ENCODE measurements around the gene KCTD3. TPM values are rescaled to one million over a fixed set of nuclear protein-coding genes. Genes with fewer than 3 reads are reported as not detected.

Gene KCTD3
- total and polyA plus RNA-seq, 2 of the 13 experiments (the other 11 are each of a cell fraction or from before 2014, with no cell fraction given), result 49.8 to 68.1 TPM

DNA sequence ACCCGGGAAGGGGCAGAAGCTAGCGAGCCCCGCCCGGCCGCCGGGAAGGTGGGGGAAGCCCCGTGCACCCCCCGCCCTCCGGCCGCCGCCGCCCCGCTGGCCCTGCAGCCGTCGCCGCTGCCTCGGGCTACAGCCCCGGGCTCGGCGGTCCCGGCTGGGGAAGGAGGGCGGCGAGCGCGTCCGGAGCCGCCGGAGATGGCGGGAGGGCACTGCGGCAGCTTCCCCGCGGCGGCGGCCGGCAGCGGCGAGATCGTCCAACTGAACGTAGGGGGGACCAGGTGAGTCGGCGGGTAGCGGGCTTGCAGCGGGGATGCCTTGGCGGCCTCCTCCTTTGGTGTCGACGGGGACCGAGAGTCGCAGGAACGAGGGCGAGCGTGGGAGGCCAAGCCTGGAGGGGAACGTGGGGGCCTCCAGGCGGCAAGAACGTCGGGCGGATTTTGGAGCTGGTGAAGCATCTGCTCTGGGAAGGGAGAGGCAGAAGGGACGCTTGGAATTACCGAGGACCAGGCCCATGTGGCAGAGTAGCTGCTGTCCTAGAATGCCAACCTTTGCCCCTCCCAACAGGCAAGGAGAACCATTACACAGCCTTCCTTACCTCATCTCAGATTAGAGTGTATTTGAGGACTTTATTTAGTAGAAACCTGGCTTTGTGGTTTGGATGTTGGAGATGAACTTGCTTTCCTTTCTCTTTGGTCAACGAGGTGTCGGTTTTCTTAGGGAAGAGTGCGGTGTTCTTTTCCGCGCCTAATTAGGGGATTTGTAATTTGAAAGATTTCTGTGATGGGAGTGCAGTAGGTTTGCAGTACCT lies 591 bp downstream of the KCTD3 start (continued):
- TF ChIP-seq, protein P1, sequence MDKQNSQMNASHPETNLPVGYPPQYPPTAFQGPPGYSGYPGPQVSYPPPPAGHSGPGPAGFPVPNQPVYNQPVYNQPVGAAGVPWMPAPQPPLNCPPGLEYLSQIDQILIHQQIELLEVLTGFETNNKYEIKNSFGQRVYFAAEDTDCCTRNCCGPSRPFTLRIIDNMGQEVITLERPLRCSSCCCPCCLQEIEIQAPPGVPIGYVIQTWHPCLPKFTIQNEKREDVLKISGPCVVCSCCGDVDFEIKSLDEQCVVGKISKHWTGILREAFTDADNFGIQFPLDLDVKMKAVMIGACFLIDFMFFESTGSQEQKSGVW (CRISPR knock-in tag; IDR thresholded peaks at IDR 0.05; ENCODE audit: borderline replicate concordance), result no peak
- no peak for TF ChIP-seq HOXA3 (CRISPR knock-in tag; IDR thresholded peaks at IDR 0.05)
- TF ChIP-seq ZSCAN21 (CRISPR knock-in tag; IDR thresholded peaks at IDR 0.05; ENCODE audit: borderline replicate concordance), result 0 out of 2 replicates have a peak, but pooled peaks have one; percentile 47
- TF ChIP-seq, protein P2, sequence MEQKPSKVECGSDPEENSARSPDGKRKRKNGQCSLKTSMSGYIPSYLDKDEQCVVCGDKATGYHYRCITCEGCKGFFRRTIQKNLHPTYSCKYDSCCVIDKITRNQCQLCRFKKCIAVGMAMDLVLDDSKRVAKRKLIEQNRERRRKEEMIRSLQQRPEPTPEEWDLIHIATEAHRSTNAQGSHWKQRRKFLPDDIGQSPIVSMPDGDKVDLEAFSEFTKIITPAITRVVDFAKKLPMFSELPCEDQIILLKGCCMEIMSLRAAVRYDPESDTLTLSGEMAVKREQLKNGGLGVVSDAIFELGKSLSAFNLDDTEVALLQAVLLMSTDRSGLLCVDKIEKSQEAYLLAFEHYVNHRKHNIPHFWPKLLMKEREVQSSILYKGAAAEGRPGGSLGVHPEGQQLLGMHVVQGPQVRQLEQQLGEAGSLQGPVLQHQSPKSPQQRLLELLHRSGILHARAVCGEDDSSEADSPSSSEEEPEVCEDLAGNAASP (CRISPR knock-in tag; IDR thresholded peaks at IDR 0.05; ENCODE audit: borderline replicate concordance), result 0 out of 2 replicates have a peak, but pooled peaks have one; percentile 11
- TF ChIP-seq HNRNPK (IDR thresholded peaks at IDR 0.05; ENCODE audit: low read depth, low read length, poor library complexity, severe bottlenecking), result no peak
- peak; percentile 30 to 53; a peak in 2 of 4 replicates for TF ChIP-seq POLR2A (IDR thresholded peaks at IDR 0.05; ENCODE audit: insufficient read depth in 1 of 2, low read depth in 2 of 2, low read length in 2 of 2)
- TF ChIP-seq CCAR2 (optimal IDR thresholded peaks at IDR 0.05; ENCODE audit: low read depth, low read length), result no peak
- TF ChIP-seq PITX1 (CRISPR knock-in tag; IDR thresholded peaks at IDR 0.05), result no peak
- peak; percentile 35; the same call in 1 of the 2 replicates for TF ChIP-seq RNF2 (conservative IDR thresholded peaks at IDR 0.05; ENCODE audit: low read depth)
- TF ChIP-seq KDM5A (IDR thresholded peaks at IDR 0.05; ENCODE audit: borderline replicate concordance, low read length), result peak; percentile 8; the same call in 1 of the 2 replicates
- TF ChIP-seq, protein P3, sequence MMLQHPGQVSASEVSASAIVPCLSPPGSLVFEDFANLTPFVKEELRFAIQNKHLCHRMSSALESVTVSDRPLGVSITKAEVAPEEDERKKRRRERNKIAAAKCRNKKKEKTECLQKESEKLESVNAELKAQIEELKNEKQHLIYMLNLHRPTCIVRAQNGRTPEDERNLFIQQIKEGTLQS (CRISPR knock-in tag; IDR thresholded peaks at IDR 0.05), result 0 out of 2 replicates have a peak, but pooled peaks have one; percentile 9
- no peak; the same call in 1 of the 2 replicates for TF ChIP-seq ZNF768 (CRISPR knock-in tag; IDR thresholded peaks at IDR 0.05)
- TF ChIP-seq, protein P4, sequence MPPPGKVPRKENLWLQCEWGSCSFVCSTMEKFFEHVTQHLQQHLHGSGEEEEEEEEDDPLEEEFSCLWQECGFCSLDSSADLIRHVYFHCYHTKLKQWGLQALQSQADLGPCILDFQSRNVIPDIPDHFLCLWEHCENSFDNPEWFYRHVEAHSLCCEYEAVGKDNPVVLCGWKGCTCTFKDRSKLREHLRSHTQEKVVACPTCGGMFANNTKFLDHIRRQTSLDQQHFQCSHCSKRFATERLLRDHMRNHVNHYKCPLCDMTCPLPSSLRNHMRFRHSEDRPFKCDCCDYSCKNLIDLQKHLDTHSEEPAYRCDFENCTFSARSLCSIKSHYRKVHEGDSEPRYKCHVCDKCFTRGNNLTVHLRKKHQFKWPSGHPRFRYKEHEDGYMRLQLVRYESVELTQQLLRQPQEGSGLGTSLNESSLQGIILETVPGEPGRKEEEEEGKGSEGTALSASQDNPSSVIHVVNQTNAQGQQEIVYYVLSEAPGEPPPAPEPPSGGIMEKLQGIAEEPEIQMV (CRISPR knock-in tag; IDR thresholded peaks at IDR 0.05; ENCODE audit: low read depth), result no peak
- no peak for TF ChIP-seq HHEX (CRISPR knock-in tag; IDR thresholded peaks at IDR 0.05)
- TF ChIP-seq, protein P5, sequence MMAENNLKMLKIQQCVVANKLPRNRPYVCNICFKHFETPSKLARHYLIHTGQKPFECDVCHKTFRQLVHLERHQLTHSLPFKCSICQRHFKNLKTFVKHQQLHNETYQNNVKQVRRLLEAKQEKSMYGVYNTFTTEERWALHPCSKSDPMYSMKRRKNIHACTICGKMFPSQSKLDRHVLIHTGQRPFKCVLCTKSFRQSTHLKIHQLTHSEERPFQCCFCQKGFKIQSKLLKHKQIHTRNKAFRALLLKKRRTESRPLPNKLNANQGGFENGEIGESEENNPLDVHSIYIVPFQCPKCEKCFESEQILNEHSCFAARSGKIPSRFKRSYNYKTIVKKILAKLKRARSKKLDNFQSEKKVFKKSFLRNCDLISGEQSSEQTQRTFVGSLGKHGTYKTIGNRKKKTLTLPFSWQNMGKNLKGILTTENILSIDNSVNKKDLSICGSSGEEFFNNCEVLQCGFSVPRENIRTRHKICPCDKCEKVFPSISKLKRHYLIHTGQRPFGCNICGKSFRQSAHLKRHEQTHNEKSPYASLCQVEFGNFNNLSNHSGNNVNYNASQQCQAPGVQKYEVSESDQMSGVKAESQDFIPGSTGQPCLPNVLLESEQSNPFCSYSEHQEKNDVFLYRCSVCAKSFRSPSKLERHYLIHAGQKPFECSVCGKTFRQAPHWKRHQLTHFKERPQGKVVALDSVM (CRISPR knock-in tag; IDR thresholded peaks at IDR 0.05), result peak; percentile 69; the same call in 1 of the 2 replicates
- no peak for TF ChIP-seq TBX2 (CRISPR knock-in tag; IDR thresholded peaks at IDR 0.05; ENCODE audit: borderline replicate concordance)
- TF ChIP-seq POGZ (CRISPR knock-in tag; IDR thresholded peaks at IDR 0.05), result no peak
- no peak for TF ChIP-seq ZNF850 (CRISPR knock-in tag; conservative IDR thresholded peaks at IDR 0.05)
- no peak for TF ChIP-seq PHB2 (IDR thresholded peaks at IDR 0.05; ENCODE audit: partially characterized antibody)
- 0 out of 2 replicates have a peak, but pooled peaks have one; percentile 16 for TF ChIP-seq ZNF468 (CRISPR knock-in tag; IDR thresholded peaks at IDR 0.05)
- 0 out of 2 replicates have a peak, but pooled peaks have one; percentile 32 for TF ChIP-seq MYC (CRISPR knock-in tag; IDR thresholded peaks at IDR 0.05; ENCODE audit: borderline replicate concordance)
- 0 out of 2 replicates have a peak, but pooled peaks have one; percentile 14 for TF ChIP-seq ZNF558 (CRISPR knock-in tag; IDR thresholded peaks at IDR 0.05; ENCODE audit: borderline replicate concordance)

Data from HepG2 (cell line).